Fibroblast of mammary gland (primary cell): ENCODE measurements around the gene CAPN8.

Experiments used
- DNase-seq: peaks from one replicate; pipeline ENCODE4 v3.0.0-alpha.2; 2010; ENCODE audit warnings: low read depth
- H3K4me3 ChIP-seq: 2 replicates; pipeline ENCODE4 v1.5.1; 2011; ENCODE audit warnings: low read depth, mild to moderate bottlenecking, low read length, moderate library complexity; ENCODE audit not compliant: control insufficient read depth
- CTCF ChIP-seq: conservative IDR thresholded peaks from 2 replicates; pipeline ENCODE4 v1.5.1; 2011; ENCODE audit warnings: low read depth, low read length, inconsistent platforms; ENCODE audit not compliant: control insufficient read depth, insufficient read depth

Gene CAPN8

GRCh38 chr1:223514644-223515043 is 150.9 kb downstream of the CAPN8 start:
- no peak for DNase-seq
- H3K4me3 ChIP-seq: no peak overlapping the region
- TF ChIP-seq CTCF: no peak

- no peak for TF ChIP-seq CTCF
- DNase-seq: no peak
- H3K4me3 ChIP-seq: no peak overlapping the region
These were observed 152.2 kb downstream of the CAPN8 start for GRCh38 chr1:223513309-223513708.

- no peak overlapping the region for H3K4me3 ChIP-seq
- no peak for TF ChIP-seq CTCF
- no peak for DNase-seq
These were observed 153.4 kb downstream of the CAPN8 start for GRCh38 chr1:223512057-223512456.

GRCh38 chr1:223508796-223509195 is 156.7 kb downstream of the CAPN8 start:
- no peak for DNase-seq
- no peak overlapping the region for H3K4me3 ChIP-seq
- TF ChIP-seq CTCF: no peak

GRCh38 chr1:223504741-223505140 is 160.8 kb downstream of the CAPN8 start:
- peak; percentile 94 for DNase-seq
- H3K4me3 ChIP-seq: no peak overlapping the region
- no peak for TF ChIP-seq CTCF

GRCh38 chr1:223503348-223503747 is 162.2 kb downstream of the CAPN8 start:
- no peak for TF ChIP-seq CTCF
- no peak overlapping the region for H3K4me3 ChIP-seq
- no peak for DNase-seq

GRCh38 chr1:223500560-223501425 is 164.7 kb downstream of the CAPN8 start:
- peak; percentile 93 for DNase-seq
- TF ChIP-seq CTCF: no peak
- H3K4me3 ChIP-seq: no peak overlapping the region
